ENCODE data around the gene PREX1. TPM values are rescaled to one million over a fixed set of nuclear protein-coding genes. Genes with fewer than 3 reads are reported as not detected.

Gene PREX1
- total and polyA plus RNA-seq, 3 donors from 2014 or later: 18.0 to 36.5 (median 27.1) TPM

- no peaks in the 10 kb centered on the region for H3K9me3 ChIP-seq
- H3K4me3 ChIP-seq: no peak overlapping the region
- no peak for TF ChIP-seq POLR2A (IDR thresholded peaks at IDR 0.05)
- TF ChIP-seq CTCF (IDR thresholded peaks at IDR 0.05): no peak
- no peak overlapping the region for H3K27ac ChIP-seq
- no peaks in the 10 kb centered on the region for H3K27me3 ChIP-seq
- H3K36me3 ChIP-seq (ENCODE audit: low read depth, missing control alignments): no peaks in the 10 kb centered on the region
- peaks cover 24% of the 10 kb centered on the region for H3K4me1 ChIP-seq
- 55 to 94% methylated on average over 5 to 12 of the region's 12 CpGs for WGBS, 2 donors
- peak; percentile 52 for DNase-seq
- intact Hi-C loops (cut with DNase I; ENCODE audit: low total_unique reads): no loop called here
Measured at GRCh38 chr20:48703107-48703506, 124.7 kb downstream of the PREX1 start.

- WGBS, 2 donors: 85 to 87% methylated on average over 7 to 8 of the region's 8 CpGs
- intact Hi-C loops (cut with DNase I; ENCODE audit: low total_unique reads): no loop called here
- TF ChIP-seq CTCF (IDR thresholded peaks at IDR 0.05): no peak
- no peak for TF ChIP-seq POLR2A (IDR thresholded peaks at IDR 0.05)
Measured at GRCh38 chr20:48702455-48702913, 125.3 kb downstream of the PREX1 start.

DNA sequence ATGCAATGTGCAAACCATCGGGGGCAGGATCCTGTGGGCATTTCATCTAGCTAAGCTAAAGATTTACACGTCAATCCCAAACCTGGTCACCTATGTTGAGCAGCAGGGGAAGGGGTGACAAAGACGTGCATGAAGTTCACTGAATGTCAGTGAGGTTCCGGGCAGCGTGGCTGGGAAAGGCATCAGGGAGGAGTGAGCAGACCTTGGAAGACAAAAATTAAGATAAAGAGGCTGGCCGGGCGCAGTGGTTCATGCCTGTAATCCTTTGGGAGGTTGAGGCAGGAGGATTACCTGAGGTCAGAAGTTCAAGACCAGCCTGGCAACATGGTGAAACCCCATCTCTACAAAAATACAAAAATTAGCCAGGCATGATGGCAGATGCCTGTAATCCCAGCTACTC, 126.1 kb downstream of the PREX1 start:
- Histone ChIP-seq H3K36me3 (ENCODE audit: low read depth, missing control alignments) (no peaks in the 10 kb centered on the region), H3K27ac (no peak overlapping the region), H3K4me3 (no peak overlapping the region), H3K9me3 (no peaks in the 10 kb centered on the region), H3K27me3 (no peaks in the 10 kb centered on the region), H3K4me1 (peaks cover 28% of the 10 kb centered on the region)
- no peak for TF ChIP-seq CTCF (IDR thresholded peaks at IDR 0.05)
- TF ChIP-seq POLR2A (IDR thresholded peaks at IDR 0.05): no peak
- DNase-seq: no peak
- 86 to 93% methylated on average over 7 of the region's 7 CpGs for WGBS, 2 donors
- intact Hi-C loops (cut with DNase I; ENCODE audit: low total_unique reads): no loop called here

More at GRCh38 chr20:48702455-48702913, 125.3 kb downstream of the PREX1 start:
- H3K27ac ChIP-seq: no peak overlapping the region
- no peaks in the 10 kb centered on the region for H3K27me3 ChIP-seq
- H3K9me3 ChIP-seq: no peaks in the 10 kb centered on the region
- H3K36me3 ChIP-seq (ENCODE audit: low read depth, missing control alignments): no peaks in the 10 kb centered on the region
- H3K4me1 ChIP-seq: peaks cover 28% of the 10 kb centered on the region
- no peak overlapping the region for H3K4me3 ChIP-seq
- DNase-seq: no peak

DNA sequence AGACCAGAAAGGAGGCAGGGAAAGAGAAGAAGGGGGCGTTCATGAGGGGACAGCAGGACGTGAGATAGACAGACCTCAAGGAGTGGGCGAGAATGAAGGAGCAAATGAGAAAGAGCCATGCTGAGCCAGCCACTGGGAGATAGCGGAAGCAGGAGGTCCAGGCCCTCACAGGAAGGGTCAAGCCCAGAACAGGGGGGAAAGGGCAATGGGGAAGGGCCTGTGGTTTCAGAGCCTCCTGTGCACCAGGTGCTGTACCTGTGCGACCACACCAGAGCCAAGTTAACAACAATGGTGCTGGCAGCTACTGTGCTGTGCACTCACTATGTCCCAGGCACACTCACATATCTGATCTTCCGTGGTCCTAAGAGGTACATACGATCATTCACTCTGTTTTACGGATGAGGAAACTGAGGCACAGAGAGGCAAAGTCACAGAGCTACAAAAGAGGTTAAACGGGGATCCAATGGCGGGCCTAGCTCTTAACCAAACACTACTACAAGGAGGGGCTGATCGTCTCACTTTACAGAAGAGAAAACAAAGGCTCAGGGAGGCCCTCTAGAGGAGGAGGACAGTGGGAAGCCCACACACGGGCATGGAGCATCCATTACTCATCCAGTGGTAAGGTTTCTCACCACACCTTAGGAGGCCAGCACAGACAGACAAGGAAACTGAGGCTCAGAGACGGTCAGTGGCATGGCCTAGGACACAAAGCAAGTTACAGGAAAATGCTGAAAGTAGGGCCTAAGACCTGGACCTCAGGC, 129.1 kb downstream of the PREX1 start:
- WGBS, 2 donors: 89 to 93% methylated on average over 13 of the region's 13 CpGs
- Histone ChIP-seq H3K9me3 (no peaks in the 10 kb centered on the region), H3K4me1 (peaks cover 20% of the 10 kb centered on the region), H3K27me3 (no peaks in the 10 kb centered on the region), H3K4me3 (no peak overlapping the region), H3K27ac (no peak overlapping the region), H3K36me3 (ENCODE audit: low read depth, missing control alignments) (no peaks in the 10 kb centered on the region)
- DNase-seq: no peak
- intact Hi-C loops (cut with DNase I; ENCODE audit: low total_unique reads): no loop called here
- TF ChIP-seq CTCF (IDR thresholded peaks at IDR 0.05) (no peak), POLR2A (IDR thresholded peaks at IDR 0.05) (no peak)
